Keratinocyte (primary cell): ENCODE results near the gene APBB1IP.
"Not testable (repeated sequence)": the region's sequence is repeated elsewhere in the genome, so short reads cannot be mapped to it uniquely, and the experiment has no call there.

Source experiments
- EZH2 ChIP-seq: IDR thresholded peaks from one replicate; pipeline ENCODE4 v1.6.1; 2012; ENCODE audit warnings: inconsistent platforms, mild to moderate bottlenecking, low read length, moderate library complexity
- TF ChIP-seq, protein P1 (sequence below), 3 experiments: IDR thresholded peaks in 1 of 3; conservative IDR thresholded peaks in 1 of 3; optimal IDR thresholded peaks in 1 of 3; 2 replicates in 2 of 3; 3 replicates in 1 of 3; pipeline versions ENCODE3 to v1.5.1; 2011; ENCODE audit warnings: low read length in 3 of 3, mild to moderate bottlenecking in 3 of 3, moderate library complexity in 2 of 3, control low read depth in 1 of 3, inconsistent platforms in 1 of 3; ENCODE audit not compliant: insufficient read depth in 2 of 3; ENCODE audit errors: extremely low read depth in 1 of 3

GRCh38 chr10:26474845-26475244, 36.7 kb downstream of the APBB1IP start:
- TF ChIP-seq, protein P1, sequence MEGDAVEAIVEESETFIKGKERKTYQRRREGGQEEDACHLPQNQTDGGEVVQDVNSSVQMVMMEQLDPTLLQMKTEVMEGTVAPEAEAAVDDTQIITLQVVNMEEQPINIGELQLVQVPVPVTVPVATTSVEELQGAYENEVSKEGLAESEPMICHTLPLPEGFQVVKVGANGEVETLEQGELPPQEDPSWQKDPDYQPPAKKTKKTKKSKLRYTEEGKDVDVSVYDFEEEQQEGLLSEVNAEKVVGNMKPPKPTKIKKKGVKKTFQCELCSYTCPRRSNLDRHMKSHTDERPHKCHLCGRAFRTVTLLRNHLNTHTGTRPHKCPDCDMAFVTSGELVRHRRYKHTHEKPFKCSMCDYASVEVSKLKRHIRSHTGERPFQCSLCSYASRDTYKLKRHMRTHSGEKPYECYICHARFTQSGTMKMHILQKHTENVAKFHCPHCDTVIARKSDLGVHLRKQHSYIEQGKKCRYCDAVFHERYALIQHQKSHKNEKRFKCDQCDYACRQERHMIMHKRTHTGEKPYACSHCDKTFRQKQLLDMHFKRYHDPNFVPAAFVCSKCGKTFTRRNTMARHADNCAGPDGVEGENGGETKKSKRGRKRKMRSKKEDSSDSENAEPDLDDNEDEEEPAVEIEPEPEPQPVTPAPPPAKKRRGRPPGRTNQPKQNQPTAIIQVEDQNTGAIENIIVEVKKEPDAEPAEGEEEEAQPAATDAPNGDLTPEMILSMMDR (optimal IDR thresholded peaks at IDR 0.05 in 1 of 3, IDR thresholded peaks at IDR 0.05 in 1 of 3, conservative IDR thresholded peaks at IDR 0.05 in 1 of 3; ENCODE audit: extremely low read depth in 1 of 3, insufficient read depth in 2 of 3, low read length in 3 of 3), result not testable (repeated sequence)
- TF ChIP-seq EZH2, result not testable (repeated sequence)
